OCI-LY1 (cell line): ENCODE measurements around the gene PRR18.
A peak's percentile ranks its signal among the peaks of the same experiment; 100 is the strongest.

Source experiments
- H2AFZ ChIP-seq: fragments of 200-600 bp; sonication (generic), shearing (Covaris generic); 2 replicates; pipeline ENCODE4 v1.6.0; 2014; ENCODE audit warnings: antibody characterized with exemption, mild to moderate bottlenecking, low read length
- H3F3A ChIP-seq: fragments of 200-600 bp; sonication (generic), shearing (Covaris generic); 2 replicates; pipeline ENCODE4 v1.6.0; 2014; ENCODE audit warnings: mild to moderate bottlenecking, antibody characterized with exemption, low read length, moderate library complexity; ENCODE audit not compliant: insufficient read depth
- H3K27ac ChIP-seq: fragments of 200-600 bp; sonication (generic); 2 replicates; pipeline ENCODE4 v1.5.1; 2014; ENCODE audit warnings: low read length, mixed run types, mild to moderate bottlenecking, low read depth; ENCODE audit not compliant: poor library complexity, severe bottlenecking
- H3K27me3 ChIP-seq: fragments of 200-600 bp; sonication (generic); 2 replicates; pipeline ENCODE4 v1.6.0; 2014; ENCODE audit warnings: antibody characterized with exemption, mild to moderate bottlenecking, low read length, moderate library complexity; ENCODE audit not compliant: insufficient read depth
- H3K36me3 ChIP-seq: fragments of 200-600 bp; sonication (generic); 2 replicates; pipeline ENCODE4 v1.6.1; 2014; ENCODE audit warnings: mild to moderate bottlenecking, antibody characterized with exemption, low read length, moderate library complexity, mixed read lengths; ENCODE audit not compliant: insufficient read depth
- H3K4me1 ChIP-seq: fragments of 200-600 bp; sonication (generic); 2 replicates; pipeline ENCODE4 v1.5.1; 2014; ENCODE audit warnings: mild to moderate bottlenecking, low read length, moderate library complexity; ENCODE audit not compliant: insufficient read depth, severe bottlenecking
- H3K4me2 ChIP-seq: fragments of 200-600 bp; sonication (generic), shearing (Covaris generic); 2 replicates; pipeline ENCODE4 v1.6.1; 2014; ENCODE audit warnings: low read length
- H3K4me3 ChIP-seq: fragments of 200-600 bp; sonication (generic); 2 replicates; pipeline ENCODE4 v1.5.1; 2014; ENCODE audit warnings: low read length, low read depth, mild to moderate bottlenecking, mixed read lengths; ENCODE audit not compliant: poor library complexity, severe bottlenecking
- H3K79me2 ChIP-seq: fragments of 200-600 bp; shearing (Covaris generic); 2 replicates; pipeline ENCODE4 v1.6.1; 2016; ENCODE audit warnings: mixed run types, low read length, mixed read lengths; ENCODE audit not compliant: insufficient read depth
- H3K9ac ChIP-seq: fragments of 200-600 bp; sonication (generic), shearing (Covaris generic); 2 replicates; pipeline ENCODE4 v1.6.1; 2014; ENCODE audit warnings: mild to moderate bottlenecking, low read length, mixed read lengths
- H3K9me2 ChIP-seq: fragments of 200-600 bp; sonication (generic), shearing (Covaris generic); 2 replicates; pipeline ENCODE4 v1.6.1; 2014; ENCODE audit warnings: low read depth, mild to moderate bottlenecking, low read length, mixed read lengths
- H3K9me3 ChIP-seq: fragments of 200-600 bp; shearing (Covaris generic); 2 replicates; pipeline ENCODE4 v1.6.1; 2014; ENCODE audit warnings: low read length, mixed read lengths
- H4K20me1 ChIP-seq: fragments of 200-600 bp; sonication (generic), shearing (Covaris generic); 2 replicates; pipeline ENCODE4 v1.6.0; 2016; ENCODE audit warnings: mild to moderate bottlenecking, low read length; ENCODE audit not compliant: insufficient read depth
- EZH2 ChIP-seq: fragments of 200-600 bp; sonication (generic), shearing (Covaris generic); IDR thresholded peaks from 2 replicates; pipeline ENCODE4 v1.8.0; 2017; ENCODE audit warnings: borderline replicate concordance, mixed run types, mild to moderate bottlenecking, antibody characterized with exemption, low read length, moderate library complexity, mixed read lengths
- TF ChIP-seq, protein P1 (sequence below): fragments of 200-600 bp; sonication (generic), shearing (Covaris generic); IDR thresholded peaks from 2 replicates; pipeline ENCODE4 v1.5.1; 2017; ENCODE audit warnings: mild to moderate bottlenecking, antibody characterized with exemption, low read length, moderate library complexity, mixed read lengths

The PRR18 gene

DNA sequence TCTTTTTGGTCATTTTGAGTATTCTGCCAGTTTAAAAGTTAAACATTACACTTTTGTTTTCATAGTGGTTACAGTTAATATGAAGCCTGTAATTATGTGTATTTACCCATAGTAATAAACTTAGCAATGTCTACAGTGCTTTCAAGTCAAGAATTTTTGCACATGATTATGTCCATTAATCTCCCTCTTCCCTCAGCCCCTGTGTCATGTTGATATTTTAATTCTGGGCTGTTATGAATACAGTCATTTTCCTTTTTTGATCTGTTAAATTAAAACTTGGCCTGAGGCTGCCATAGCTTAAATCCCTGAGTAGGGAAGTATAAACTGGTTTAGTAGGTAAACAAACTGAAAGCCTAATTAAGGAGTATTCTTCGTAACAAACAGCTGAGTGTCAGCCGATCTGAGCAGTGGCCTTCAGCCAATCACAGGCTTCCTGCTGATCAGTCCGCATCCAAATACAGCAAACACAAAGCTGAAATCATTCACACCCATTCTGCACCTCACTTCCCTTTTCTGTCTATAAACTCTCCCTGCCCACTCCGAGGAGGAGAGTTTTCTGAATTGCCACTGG lies 43.6 kb upstream of the PRR18 start:
- peak overlapping the region; percentile 40; the same call in 1 of the 2 replicates for H3K4me2 ChIP-seq

GRCh38 chr6:166348305-166348949 lies 40.2 kb upstream of the PRR18 start:
- TF ChIP-seq EZH2, result no peak
- TF ChIP-seq, protein P1, sequence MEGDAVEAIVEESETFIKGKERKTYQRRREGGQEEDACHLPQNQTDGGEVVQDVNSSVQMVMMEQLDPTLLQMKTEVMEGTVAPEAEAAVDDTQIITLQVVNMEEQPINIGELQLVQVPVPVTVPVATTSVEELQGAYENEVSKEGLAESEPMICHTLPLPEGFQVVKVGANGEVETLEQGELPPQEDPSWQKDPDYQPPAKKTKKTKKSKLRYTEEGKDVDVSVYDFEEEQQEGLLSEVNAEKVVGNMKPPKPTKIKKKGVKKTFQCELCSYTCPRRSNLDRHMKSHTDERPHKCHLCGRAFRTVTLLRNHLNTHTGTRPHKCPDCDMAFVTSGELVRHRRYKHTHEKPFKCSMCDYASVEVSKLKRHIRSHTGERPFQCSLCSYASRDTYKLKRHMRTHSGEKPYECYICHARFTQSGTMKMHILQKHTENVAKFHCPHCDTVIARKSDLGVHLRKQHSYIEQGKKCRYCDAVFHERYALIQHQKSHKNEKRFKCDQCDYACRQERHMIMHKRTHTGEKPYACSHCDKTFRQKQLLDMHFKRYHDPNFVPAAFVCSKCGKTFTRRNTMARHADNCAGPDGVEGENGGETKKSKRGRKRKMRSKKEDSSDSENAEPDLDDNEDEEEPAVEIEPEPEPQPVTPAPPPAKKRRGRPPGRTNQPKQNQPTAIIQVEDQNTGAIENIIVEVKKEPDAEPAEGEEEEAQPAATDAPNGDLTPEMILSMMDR, result no peak
- Histone ChIP-seq H4K20me1 (no peaks in the 10 kb centered on the region), H3K27ac (no peak overlapping the region), H3K4me3 (no peak overlapping the region), H2AFZ (no peak overlapping the region), H3K79me2 (no peaks in the 10 kb centered on the region), H3K36me3 (no peaks in the 10 kb centered on the region), H3K4me2 (no peak overlapping the region), H3K4me1 (peaks cover 12% of the 10 kb centered on the region), H3K9me2 (no peaks in the 10 kb centered on the region), H3K27me3 (0 out of 2 replicates have a peak, but pooled peaks cover 4% of the 10 kb centered on the region), H3F3A (no peaks in the 10 kb centered on the region), H3K9me3 (no peaks in the 10 kb centered on the region; the same call in 1 of the 2 replicates), H3K9ac (no peak overlapping the region)

More for the DNA sequence above, 43.6 kb upstream of the PRR18 start:
- H3K27ac ChIP-seq, result no peak overlapping the region
- no peaks in the 10 kb centered on the region; the same call in 1 of the 2 replicates for H3K9me3 ChIP-seq
- TF ChIP-seq EZH2, result no peak
- TF ChIP-seq, protein P1, result no peak
- no peaks in the 10 kb centered on the region for H3K79me2 ChIP-seq
- no peaks in the 10 kb centered on the region for H3K9me2 ChIP-seq
- no peak overlapping the region for H2AFZ ChIP-seq
- peaks cover 9% of the 10 kb centered on the region for H3K4me1 ChIP-seq
- no peaks in the 10 kb centered on the region for H3K36me3 ChIP-seq
- no peaks in the 10 kb centered on the region for H3F3A ChIP-seq
- H4K20me1 ChIP-seq, result no peaks in the 10 kb centered on the region
- 0 out of 2 replicates have a peak, but pooled peaks cover 4% of the 10 kb centered on the region for H3K27me3 ChIP-seq
- H3K9ac ChIP-seq, result no peak overlapping the region
- no peak overlapping the region for H3K4me3 ChIP-seq

GRCh38 chr6:166346965-166347364 lies 38.8 kb upstream of the PRR18 start:
- Histone ChIP-seq H3K9me3 (no peaks in the 10 kb centered on the region; the same call in 1 of the 2 replicates), H3K79me2 (peaks cover 2% of the 10 kb centered on the region), H3K9me2 (no peaks in the 10 kb centered on the region), H3F3A (no peaks in the 10 kb centered on the region), H3K27ac (no peak overlapping the region), H3K4me1 (peaks cover 14% of the 10 kb centered on the region), H3K36me3 (no peaks in the 10 kb centered on the region), H3K9ac (no peak overlapping the region), H3K4me2 (no peak overlapping the region), H3K4me3 (no peak overlapping the region), H3K27me3 (0 out of 2 replicates have a peak, but pooled peaks cover 4% of the 10 kb centered on the region), H2AFZ (no peak overlapping the region), H4K20me1 (no peaks in the 10 kb centered on the region)
- TF ChIP-seq, protein P1, result no peak
- TF ChIP-seq EZH2, result no peak
